ENCODE measurements around the gene NOP53.
A peak's percentile ranks its signal among the peaks of the same experiment; 100 is the strongest.
"Not testable (repeated sequence)": the region's sequence is repeated elsewhere in the genome, so short reads cannot be mapped to it uniquely, and the experiment has no call there.

NOP53 gene

GRCh38 chr19:47745010-47745901, at the start of gene NOP53:
NOP53 (plus strand) TSS chr19:47745546; CDS start chr19:47745560, 14 bp downstream.
- DNase-seq, result peak; percentile 96

DNA sequence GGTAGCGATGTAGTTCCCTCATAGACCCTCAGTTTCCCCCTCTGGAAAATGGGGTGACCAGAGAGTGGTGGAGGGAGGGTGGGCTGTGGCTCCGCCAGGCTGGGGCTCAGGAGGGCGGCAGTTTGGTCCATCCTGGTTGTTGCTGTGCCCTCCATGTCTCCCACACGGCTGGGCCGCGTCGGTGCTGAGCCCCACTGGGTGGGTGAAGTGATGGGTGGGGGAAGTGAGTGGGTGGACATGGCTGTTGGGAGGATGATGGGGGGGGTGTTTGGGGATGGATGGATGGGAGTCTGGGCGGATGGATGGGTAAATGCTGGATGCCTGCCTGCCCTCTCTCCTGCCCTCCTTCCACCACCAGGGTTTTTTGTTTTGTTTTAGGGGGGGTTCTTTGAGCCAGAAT, 48.7 kb upstream of the NOP53 start:
- no peak for DNase-seq

DNA sequence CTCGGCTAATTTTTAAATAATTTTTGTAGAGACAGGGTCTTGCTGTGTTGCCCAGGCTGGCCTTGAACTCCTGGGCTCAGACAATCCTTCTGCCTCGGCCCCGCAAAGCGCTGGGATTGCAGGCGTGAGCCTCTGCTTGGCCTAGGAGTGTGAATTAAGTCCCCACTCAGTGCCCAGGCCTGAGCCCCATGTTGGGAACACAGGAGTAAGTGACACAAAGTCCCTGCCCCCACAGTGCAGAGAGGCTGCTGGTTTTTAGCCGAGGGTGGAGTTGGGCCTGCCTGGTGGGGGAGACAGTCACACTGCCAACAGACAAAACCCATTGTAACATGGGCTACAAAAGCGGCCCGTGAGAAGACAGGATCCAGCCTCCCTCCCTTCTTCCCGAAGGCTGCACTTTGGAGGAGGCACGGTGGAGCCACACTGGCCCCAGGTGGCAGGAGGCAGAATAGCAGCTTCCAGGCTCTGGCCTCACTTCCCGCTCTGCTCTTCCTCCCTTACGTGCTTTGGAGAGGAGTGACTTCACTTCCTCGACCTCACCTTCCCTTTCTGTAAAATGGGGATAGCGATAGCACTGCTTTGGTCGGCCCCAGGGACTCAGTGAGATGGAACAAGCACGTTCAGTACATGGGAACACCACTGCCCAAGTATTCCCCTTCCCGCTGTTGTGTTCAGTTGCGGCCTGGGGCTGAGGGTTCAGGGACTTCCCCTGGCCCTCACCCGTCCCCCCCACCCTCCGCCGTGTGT, 47.3 kb upstream of the NOP53 start:
- DNase-seq, result peak; percentile 81

DNA sequence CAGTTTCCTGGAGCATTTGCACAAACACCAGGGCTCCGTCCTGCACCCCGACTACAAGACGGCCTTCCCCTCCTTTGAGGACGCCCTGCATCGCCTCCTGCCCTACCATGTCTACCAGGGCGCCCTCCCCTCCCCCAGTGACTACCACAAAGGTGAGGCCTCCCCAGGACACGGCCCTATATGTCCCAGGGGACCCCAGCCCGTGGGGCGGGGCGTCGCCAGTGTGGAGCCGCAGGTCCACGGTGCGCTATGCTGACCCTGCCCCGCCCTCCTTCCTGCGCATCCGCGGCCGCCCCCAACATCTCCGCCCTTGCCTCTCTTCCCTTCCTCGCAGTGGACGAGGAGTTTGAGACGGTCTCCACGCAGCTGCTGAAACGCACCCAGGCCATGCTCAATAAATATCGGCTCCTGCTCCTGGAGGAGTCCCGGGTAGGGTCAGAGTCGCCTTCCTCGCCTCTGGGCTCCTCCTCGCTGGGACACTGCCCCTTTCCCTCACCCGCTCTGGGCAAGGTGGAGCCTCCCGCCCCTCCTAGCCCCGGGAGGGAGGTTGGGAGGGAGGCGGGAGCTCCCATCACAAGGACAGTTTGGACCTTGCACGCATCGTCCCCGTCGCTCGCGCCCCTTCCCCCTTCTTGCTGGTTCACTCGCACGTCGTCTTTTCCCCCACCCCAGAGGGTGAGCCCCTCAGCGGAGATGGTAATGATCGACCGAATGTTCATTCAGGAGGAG, 46.6 kb upstream of the NOP53 start:
- DNase-seq, result no peak

DNA sequence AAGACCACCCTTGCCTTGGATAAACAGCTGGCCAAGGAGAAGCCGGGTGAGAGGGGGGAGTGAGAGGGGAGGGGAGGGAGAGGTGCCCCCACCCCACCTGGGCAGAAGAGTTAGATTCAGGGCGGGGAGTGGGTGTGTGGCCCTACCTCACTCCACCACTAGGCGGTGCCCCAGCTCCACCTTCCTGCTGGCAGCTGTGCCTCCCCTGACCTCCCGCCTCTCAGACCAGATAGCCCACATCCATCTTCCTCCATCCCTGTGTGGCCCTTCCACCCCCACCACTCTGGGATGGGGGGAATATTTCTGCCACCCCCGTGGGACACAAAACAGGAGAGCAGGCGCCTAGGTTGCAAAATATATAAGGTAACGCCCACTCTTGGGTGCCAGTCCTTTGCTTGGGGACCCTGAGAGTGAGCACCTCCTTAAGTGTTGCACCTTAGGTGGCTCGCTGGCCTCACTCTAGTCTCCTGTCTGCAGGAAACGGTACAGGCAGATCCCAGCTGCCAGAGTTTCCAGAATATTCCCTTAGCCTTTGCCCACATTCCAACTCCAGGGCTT, 45.9 kb upstream of the NOP53 start:
- DNase-seq, result peak; percentile 39

DNA sequence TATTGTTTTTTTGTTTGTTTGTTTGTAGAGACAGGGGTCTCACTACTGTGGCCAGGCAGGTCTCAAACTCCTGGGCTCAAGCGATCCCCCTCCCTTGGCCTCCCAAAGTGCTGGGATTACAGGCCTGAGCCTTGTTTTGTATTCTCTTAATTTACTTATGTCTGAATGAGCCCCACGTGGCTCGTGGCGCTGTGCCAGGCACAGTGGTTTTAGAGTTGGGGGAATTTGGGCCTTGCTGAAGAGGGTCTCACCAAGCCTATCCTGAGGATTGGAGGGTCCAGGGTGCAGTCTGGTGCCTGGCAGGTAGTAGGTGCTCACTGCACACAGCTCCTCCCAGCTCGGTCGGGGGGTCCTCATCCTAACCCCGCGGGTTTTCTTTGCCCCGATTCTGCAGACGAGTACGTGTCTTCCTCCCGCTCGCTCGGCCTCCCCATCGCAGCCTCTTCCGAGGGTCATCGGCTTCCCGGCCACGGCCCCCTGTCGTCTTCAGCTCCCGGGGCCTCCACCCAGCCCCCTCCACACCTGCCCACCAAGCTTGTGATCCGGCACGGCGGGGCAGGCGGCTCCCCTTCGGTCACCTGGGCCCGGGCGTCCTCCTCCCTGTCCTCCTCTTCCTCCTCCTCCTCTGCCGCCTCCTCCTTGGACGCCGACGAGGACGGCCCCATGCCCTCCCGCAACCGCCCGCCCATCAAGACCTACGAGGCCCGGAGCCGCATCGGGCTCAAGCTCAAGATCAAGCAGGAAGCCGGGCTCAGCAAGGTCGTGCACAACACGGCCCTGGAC, 44.2 kb upstream of the NOP53 start:
- no peak for DNase-seq

- no peak for DNase-seq
Measured at GRCh38 chr19:47701717-47702552, 43.4 kb upstream of the NOP53 start.

DNA sequence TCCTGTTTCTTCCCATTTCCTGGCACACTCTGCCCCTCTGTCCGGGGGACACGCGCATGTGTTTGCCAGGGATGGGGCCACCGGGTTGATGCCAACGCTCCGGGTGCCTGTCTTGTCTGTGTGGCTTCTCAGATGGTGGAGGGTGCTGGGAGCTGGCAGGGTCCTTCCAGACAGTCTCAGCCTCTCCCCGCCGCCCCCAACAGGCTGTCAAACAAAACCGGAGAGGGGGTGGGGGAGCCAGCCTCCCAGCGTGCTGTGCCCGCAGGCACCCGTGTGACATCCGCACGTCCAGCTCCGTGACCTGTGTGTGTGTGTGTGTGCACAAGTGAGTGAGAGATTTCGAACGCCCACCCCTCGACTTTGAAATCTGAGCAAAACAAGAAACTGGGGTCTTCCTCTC, 42.7 kb upstream of the NOP53 start:
- no peak for DNase-seq

GRCh38 chr19:47703301-47703700, 42.0 kb upstream of the NOP53 start:
- no peak for DNase-seq

DNA sequence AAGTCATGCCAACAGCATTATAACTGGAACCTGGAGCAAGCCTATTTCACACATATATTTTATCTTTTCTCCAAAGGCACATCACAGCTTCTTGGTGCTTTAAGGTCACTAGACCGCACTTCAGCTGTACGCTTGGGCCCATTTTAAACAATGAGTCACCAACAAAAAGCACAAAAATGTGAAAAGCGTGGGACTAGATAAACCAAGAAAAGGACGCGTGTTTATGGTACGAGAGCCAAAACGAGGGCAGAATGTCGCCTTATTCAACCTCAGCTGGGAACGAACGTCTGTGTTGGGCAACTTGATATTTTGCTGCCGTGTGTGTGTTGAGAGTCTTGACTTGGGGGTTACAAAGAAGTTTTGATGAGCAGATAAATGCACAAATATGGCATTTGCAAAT, 41.3 kb upstream of the NOP53 start:
- DNase-seq, result no peak

- no peak for DNase-seq
Measured at GRCh38 chr19:47704656-47705055, 40.7 kb upstream of the NOP53 start.

GRCh38 chr19:47707135-47707925, 38.0 kb upstream of the NOP53 start:
- peak; percentile 79 for DNase-seq

DNA sequence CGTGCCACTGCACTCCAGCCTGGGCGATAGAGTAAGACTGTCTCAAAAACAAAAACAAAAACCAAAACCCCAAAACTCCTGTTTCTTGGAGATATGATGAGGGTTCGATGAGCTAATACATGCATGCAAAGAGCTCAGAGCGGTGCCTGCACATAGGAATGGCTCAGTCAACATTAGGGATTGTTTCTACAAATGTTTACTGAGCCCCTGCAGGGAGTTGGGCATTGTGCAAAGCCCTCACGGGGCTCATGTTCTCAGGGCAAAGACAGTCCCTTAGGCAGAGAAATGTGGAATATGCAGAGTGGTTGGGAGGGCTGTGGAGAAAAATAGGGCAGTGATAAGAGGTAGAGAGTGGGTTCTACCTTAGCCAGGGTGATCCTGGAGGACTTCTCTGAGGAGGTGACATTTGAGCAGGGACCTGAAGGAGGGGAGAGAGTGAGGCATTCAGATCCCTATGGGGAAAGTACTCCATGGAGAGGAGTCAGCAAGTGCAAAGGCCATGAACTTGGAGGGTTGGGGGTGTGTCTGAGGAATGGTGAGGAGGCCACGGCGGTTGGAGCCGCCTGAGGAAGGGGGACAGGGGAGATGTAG, 33.6 kb upstream of the NOP53 start:
- DNase-seq, result no peak

GRCh38 chr19:47713046-47714021, 32.0 kb upstream of the NOP53 start, which contains the start of gene EHD2:
EHD2 (plus strand) TSS chr19:47713422; CDS start chr19:47716613, 3,191 bp downstream.
- DNase-seq, result peak; percentile 80

DNA sequence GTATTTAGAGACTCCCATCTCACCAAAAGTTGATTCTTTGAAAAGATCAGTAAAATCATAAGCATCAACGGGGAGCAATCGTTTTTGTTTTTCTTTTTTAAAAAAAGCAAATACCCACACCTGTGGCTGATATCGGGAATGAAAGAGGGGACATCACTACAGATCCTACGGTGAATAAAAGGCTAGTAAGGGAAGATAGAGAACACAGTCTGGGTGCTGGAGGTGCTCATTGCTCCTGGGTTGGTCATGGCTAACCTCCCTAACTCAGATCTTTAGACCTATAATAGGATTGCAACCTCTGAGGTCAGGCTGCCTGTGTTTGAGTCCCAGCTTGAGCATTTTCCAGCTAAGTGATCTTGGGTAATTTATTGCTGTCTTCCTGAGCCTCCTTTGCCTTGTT, 31.0 kb upstream of the NOP53 start:
- no peak for DNase-seq

- not testable (repeated sequence) for DNase-seq
Measured at GRCh38 chr19:47714855-47715254, 30.5 kb upstream of the NOP53 start.

GRCh38 chr19:47716270-47716937, 28.9 kb upstream of the NOP53 start:
- no peak for DNase-seq
